NCI-H82 (cell line): ENCODE data around the gene AZIN2.
"Not testable (repeated sequence)": the region's sequence is repeated elsewhere in the genome, so short reads cannot be mapped to it uniquely, and the experiment has no call there.

Experiments
- DNase-seq: peaks from one replicate; lab custom pipeline; 2025; lab: John Stamatoyannopoulos, UW

Gene AZIN2

DNA sequence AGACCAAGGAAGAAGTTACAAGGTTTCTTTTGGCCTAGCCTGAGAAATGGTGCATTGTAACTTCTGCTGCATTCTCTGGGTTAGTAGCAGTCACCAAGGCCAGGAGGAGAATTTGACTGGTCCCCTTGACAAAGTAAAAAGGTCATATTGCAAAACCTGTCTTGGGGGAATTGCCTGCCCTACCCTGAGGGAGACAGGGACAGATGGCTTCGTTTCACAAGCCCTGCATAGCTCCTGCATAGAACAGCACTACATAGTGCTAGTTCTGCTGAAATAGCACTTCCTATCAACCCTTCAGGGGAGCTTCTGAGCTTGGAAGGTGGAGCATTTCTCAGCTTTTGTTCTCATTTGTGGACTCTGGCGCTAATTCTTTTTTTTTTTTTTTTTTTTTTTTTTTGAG is 23.9 kb upstream of the AZIN2 start:
- DNase-seq, result no peak

DNA sequence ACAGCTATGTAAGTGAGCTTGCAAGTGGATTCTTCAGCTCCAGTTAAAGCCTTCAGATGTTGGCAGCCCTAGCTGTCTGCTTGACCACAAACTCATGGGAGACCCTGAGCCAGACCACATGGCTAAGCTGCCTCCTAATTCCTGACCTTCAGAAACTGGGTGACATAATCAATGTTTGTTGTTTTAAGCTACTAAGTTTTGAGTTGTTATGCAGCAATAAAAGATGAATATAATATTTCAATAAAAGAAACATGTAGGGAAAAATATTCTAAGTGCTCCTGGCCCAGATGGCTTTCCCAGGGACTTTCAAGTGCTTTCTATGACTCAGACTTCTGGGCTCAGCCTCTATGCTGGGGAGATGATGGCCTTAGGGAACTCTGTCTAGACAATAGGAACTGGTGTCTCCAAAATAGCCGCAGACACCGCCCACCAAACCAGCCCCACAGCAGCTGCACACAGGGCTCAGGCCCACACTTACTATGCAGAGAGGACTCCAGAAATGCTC is 20.3 kb upstream of the AZIN2 start:
- no peak for DNase-seq

DNA sequence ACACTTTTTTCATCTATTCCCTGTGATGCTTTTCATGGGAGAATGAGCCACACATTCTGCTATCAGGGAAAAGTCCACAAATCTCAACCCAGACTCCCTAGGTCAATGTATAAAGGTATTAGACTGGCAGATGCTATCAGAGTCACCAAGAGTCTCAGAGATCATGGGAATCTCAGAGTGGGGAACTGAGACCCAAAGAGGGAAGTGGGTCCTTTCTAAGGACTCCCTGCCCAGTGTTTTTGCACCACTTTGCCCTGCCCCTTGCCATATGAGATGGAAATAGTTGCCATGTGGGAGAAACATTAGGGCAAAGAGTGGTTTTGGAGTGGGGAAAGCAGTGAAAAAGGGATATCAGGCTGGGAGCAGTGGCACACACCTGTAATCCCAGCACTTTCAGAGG is 19.1 kb upstream of the AZIN2 start:
- no peak for DNase-seq

DNA sequence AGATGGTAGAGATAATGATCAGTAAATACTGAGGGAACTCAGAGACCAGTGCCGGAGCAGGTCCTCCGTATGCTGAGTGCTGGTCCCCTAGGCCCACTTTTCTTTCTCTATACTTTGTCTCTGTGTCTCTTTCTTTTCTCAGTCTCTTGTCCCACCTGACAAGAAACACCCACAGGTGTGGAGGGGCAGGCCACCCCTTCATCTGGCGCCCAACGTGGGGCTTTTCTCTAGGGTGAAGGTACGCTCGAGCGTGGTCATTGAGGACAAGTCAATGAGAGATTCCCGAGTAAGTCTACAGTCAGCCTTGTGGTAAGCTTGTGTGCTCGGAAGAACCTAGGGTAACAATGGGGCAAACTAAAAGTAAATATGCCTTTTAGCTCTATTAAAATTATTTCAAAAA is 16.7 kb upstream of the AZIN2 start:
- not testable (repeated sequence) for DNase-seq

DNA sequence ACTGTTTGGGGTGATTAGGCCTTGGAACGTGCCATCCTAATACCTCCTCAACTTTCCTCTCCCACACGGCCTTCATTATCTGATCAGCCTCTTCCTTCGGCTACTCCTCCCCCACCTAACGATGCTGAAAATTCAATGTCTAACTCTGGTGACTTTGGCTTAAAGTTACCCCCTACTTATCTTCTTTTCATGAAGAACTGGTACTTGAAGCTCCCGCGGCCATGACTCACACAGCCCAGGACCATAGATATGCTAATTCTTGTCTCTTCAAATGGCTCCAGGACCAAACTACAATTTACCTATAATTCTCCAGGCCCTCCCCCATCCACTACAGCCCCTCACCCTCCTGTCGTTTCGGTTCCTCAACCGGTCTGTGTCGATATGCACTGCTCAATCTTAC is 15.7 kb upstream of the AZIN2 start:
- no peak for DNase-seq

DNA sequence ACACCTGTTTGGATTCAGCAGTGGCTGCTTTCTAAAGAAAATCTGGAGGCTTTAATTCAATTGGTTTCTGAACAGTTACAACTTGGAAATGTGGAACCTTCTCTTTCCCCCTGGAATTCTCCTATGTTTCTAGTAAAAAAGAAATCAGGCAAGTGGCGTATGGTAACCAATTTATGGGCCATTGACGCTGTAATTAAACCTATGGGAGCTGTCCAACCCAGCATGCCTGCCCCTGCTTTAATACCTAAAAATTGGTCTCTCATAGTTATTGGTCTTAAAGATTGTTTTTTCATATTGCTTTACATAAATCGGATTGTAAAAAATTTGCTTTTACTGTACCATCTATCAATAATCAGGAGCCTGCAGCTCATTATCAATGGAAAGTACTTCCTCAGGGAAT is 14.5 kb upstream of the AZIN2 start:
- DNase-seq, result not testable (repeated sequence)

DNA sequence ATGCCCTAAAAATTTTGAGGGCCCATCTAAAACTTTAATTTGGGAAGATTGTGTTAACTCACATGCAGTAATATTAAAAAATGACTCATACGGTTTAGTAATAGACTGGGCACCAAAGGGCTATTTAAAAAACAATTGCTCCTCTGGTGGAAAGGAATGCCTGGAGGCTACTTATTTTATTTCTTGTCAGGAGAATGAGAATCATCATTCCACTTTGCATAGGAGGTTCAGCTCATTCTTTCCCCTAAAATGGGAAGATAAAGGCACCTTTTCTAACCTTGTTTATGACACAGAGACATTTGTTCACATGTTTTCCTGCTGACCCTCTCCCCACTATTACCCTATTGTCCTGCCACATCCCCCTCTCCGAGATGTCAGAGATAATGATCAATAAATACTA is 12.8 kb upstream of the AZIN2 start:
- DNase-seq, result not testable (repeated sequence)

DNA sequence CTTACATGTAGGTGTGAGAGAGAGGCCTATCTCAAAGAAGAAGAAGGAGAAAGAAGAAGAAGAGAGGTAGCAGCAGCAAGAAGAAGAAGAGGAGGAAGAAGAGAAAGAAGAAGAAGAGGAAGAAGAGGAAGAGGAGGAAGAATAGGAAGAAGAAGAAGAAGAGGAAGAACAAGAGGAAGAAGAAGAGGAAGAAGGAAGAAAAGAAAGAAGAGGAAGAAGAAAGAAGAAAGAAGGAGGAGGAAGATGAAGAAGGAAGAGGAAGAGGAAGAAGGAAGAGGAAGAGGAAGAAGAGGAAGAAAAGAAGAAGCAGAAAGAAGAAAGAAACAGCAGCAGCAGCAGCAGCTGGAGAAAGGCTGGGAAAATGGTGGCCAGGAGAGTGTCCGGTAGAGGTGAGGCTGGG is 10.3 kb upstream of the AZIN2 start:
- no peak for DNase-seq

DNA sequence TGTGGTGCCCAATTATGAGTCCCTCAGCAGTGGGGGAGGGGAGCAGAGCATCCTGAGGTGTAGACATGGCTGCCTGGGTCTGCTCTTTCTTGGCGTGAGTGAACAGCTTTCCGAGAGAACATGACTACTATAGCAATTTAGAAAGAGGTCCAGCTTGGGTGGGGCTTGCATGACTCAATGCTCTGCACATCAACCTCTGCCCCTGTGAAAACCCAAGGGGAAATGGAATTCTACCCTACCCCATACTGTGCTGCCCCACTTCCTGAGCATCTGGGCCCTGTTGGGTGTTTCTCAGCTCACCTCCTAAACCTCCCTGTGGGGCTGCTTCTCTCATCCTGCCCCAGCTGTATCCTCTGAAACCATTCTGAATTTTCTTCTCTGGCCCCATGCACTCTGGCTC is 8.2 kb upstream of the AZIN2 start:
- no peak for DNase-seq

DNA sequence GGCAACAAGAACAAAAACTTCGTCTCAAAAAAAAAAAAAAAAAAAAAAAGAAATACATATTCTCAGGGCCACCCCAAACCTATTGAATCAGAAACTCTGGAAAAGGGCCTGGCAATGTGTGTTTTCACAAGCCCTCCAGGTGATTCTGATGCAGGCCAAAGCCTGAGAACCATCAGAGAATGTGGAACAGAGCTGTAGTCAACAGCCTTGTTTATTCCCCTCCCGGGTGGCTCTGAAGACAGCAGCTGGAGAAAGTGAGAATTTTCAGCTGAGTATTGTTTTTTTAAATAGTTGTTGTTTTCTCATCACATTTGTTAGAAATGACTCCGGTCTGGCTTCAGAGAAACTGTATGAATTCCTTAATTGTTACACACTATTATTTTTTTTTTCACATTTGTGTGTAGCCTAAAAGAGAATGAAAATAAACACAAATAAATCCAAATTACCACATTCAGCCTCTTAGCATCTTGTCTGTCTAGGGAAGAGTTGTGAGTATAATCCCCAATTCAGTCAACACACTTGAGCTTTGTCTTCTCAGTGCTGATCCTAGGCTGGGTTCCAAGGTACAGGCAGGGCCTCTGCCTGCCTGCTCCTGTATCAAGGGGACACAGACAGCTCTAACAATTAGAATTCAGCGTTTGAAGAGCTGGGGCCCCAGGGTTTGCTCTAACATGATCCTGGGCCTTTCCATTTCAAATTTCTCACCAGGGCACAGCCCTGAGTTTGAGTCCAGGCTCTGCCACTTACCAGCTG is 6.6 kb upstream of the AZIN2 start:
- DNase-seq, result no peak

DNA sequence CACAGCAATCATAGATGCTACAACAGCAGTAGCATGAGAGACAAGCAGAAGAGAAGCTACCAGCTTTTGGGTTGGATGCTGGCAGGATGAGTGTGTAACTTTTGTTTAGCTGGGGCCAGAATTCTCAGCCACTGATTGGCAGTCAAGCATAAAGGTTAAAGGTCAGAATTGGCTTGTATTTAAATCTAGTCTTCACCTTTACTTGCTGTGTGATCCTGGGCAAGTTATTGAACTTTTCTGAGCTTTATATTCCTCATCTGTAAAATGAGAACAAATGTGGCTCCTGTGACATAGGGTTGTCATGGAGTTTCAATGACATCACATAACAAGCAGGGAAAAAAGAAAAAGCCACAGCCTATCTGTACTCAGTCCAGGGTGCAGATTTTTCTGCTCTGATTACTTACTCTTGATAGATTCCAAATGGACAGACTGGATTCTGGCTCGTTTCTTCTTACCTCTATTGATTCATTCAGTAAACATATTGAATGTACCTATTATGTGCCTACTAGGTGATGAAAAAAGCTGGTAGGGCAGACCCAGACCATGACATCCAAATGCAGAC is 2.8 kb upstream of the AZIN2 start:
- no peak for DNase-seq

DNA sequence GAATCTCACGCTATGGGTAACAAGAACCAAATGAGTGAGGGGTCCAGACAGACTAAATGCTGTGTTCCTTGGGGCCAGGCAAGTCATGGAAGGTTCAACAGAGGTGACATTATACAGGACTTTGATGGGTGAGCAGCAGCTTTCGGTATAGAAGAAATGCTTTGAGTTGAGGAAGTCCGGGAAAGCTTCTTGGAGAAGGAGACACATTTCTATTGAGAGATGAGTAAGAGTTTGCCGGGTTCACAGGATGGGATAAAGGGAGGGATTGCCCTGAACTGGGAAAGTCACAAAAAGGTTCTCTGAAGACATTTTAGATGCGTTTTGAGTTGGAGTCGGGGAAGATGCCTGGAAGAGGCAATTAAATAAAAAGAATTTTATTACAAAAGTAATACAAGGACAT is 580 bp upstream of the AZIN2 start:
- DNase-seq, result no peak

DNA sequence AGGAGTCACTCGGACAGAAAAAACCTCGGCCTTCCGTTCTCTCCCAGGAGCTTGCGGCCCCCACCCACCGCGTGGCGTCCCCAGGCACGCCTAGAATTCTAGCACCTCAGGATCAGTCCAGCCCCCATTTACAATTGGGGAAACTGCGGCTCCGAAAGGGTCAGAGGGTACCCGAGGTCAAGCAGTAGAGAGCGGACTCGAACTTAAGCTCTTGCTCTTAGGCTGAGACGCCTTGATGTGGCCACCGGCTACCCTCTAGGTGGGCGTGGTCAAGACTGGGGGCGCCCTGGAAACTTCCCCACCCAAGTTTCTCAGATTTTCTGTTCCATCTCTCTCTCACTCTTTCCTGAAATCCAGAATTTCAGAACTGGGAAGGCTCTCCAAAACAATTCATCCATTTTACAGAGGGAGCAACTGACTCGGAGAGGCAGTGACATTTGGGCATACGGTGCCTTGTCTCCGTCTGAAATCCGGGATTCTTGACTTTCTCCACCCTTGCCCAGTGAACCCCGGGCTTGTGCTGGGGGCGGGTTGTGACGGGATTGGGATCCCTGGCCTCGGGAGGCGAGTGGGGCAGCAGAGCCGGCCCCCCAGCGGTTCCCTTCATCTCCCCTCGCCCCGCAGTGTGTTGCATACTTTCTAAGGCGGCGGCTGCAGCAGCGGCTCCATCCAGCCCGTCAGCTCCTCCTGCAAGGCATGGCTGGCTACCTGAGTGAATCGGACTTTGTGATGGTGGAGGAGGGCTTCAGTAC is 777 bp downstream of the AZIN2 start:
- no peak for DNase-seq

DNA sequence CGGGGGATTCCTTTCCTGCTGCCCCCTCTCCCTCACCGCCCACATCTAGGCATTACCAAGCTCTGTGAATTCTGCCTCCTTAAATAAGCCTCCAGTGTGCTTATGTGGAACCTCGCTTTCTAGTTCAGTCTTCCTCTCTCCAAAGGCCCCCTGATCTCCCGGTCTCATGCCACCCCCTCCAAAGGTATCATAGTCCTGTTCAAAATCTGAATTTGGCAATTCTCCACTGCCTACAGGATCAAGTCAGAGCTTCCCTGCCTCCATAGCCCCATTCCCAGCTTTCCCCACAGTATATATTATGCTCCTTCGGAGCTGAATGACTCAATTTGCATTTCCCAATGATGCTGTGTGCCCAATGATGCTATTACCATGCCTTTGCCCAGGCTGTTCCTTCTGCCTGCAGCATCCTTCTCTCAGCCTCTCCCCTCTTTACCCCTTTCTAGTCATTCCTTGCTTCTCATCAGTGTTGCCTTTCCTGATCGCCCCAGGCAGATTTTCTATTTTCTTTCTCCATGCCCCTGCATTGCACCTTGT is 1.7 kb downstream of the AZIN2 start:
- DNase-seq, result no peak

DNA sequence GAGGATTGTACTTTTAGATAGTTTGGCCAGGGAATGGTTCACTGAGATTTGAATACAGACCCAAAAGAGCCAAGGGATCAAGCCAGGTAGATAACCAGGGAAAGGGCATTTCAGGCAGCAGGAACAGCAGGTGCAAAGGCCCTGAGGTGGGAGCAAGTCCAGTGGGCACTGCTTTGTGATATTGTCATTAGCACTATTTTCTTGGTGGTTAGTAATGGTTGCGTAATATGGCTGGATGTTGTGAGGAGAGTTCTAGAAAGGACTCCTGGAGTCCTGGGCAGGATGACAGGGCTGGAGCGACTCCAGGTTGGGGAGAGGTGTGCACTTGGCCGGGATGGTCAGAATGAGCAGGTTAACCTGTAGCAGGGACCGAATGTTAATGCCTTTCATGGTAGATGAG is 4.4 kb downstream of the AZIN2 start:
- DNase-seq, result no peak

DNA sequence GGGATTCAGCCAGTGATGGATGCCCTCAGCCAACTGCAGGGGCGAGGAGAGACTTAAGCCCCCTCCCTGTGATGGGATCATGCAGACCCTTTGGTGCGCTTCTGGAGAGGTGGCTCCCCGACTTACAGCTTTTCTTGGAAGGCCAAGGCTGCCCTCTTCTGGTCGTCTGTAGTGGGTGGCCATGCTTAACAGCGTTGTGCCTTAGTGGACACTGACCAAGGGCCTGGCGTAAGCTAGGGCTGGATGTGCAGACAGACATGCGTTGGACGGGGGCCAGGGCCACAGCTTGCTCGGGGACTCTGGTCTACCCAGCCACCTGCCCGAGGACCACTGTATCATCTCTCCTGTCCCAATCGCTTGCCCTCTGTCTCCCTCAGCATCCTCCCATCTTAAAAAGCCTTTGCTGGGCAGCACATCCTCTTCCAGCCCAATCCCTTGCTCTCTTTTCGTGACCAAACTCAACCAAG is 5.5 kb downstream of the AZIN2 start:
- DNase-seq, result peak; percentile 94

DNA sequence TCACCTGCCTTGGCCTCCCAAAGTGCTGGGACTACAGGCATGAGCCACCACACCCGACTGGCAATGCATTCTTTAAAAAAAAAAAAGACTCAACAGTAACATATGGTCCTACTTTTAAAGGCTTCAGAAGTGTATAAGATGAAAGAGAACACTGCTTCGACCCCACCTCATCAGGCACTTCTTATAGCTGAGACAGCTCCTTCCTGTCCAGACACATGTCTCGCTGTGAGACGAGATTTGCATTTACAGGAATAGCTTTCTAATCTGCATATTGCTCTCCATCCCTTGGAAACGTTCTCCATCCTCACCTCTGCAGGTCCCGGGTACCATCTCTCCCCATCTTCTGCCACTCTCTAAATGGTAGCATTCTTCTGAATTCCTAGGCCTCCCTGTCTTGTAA is 6.7 kb downstream of the AZIN2 start:
- no peak for DNase-seq

DNA sequence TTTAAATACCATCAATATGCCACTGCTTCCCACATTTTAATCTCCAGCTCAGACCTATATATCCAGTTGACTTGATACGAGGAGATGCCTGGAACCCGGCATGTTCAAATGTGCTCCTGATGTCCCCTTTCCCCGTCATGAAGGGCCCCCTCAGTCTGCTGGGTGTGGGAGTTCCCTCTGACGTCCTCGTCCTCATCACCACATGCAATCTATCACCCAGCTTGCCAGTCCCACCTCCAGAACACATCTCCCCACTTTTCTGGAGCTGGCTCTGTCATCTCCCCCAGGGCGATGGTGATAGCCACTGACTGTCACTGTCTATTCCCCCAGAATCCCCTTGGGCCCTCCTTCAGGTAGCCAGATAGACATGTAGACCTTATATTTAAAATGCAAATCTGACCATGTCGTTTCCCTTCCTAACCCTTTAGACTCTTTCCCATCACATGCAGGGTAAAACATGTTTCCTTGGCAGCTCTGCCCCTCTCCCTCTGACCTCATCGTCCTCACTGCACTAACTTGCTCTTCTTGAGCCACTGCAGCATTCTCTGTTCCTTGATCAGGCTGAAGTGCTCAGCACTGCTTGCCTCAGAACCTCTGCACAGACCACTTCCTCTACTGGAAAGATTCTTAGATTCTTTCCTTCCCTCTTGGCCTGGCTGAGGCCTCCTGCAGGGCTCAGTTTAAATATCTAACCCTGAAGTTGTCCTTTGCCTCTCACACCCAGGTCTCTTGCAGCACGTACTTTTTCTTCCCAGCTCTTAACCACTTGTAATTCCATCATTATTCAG is 7.4 kb downstream of the AZIN2 start:
- no peak for DNase-seq

DNA sequence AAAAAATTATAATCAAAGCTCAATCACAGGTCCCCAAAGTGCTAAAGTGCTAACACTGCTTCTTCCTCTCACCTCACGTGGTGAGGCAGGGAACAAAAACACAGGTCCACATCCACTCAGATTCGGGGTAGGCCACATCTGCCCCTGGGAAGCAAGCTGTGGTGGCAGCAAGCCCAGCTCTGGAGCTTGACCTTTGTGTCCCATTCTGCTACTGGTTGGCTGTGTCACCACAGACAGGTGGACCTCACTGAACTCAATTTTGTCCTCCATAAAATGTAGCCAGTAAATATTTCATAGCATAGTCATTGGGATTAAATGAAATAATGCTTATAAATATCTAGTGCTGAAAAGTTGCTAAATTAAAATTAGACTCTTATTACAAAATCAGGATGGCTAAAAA is 8.5 kb downstream of the AZIN2 start:
- no peak for DNase-seq

DNA sequence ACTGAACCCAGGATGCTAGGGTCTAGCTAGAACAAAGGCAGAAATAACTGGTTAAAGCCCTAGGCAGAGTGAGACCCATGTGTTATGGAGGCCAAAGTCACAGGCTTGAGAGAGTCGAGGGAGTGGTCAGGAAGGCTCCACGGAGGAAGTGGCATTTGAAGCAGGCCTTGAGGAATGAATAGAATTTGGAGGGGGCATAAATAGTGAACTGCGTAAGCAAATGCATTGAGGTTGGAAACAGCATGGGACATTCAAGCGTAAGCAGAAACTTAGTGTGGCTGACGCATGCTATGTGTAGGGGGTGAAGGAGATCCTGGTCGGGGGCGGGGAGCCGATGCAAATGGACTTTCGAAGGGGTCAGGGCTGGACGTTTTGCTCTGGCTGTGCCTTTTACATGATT is 11.5 kb downstream of the AZIN2 start:
- DNase-seq, result no peak

DNA sequence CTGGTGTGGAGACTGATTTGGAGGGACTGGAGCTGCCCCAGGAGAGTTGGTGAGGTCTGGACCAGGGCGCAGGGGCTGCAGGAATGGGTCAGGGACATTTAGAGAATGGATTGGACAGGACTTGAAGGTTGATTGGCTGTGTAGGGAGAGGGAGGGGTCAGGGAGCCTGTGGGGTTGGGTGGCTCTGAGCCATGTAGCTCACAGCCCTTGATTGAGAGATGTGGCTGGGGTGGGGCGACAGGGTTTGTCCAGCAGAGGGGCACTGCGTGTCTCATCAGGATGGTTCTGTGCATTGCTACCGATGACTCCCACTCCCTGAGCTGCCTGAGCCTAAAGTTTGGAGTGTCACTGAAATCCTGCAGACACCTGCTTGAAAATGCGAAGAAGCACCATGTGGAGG is 12.1 kb downstream of the AZIN2 start:
- DNase-seq, result peak; percentile 49

DNA sequence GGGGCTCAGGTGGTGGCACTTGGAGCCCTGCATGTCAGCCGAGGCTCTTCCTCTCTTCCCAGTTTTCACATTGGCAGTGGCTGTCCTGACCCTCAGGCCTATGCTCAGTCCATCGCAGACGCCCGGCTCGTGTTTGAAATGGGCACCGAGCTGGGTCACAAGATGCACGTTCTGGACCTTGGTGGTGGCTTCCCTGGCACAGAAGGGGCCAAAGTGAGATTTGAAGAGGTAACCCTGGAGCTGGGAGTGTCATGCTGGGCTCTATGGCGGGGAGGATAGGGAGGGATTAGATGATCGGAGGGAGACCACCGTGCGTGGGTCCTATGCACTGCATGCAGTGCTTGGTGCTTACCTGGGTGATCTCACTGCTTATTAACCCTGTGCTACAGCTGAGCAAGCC is 13.5 kb downstream of the AZIN2 start:
- DNase-seq, result no peak
